Anterior cingulate cortex (tissue), 58 donors: Measurements from ENCODE around the gene CLPTM1L.

ENCODE experiments used
- DNase-seq, 58 donors: peaks; one replicate each; lab custom pipeline; 2025; lab: John Stamatoyannopoulos, UW

Gene CLPTM1L

GRCh38 chr5:1319436-1320256 lies 25.3 kb downstream of the CLPTM1L start:
- no peak for DNase-seq

GRCh38 chr5:1318659-1319251 lies 26.1 kb downstream of the CLPTM1L start:
- DNase-seq: no peak

- no peak for DNase-seq
Observed at GRCh38 chr5:1317921-1318565, 26.9 kb downstream of the CLPTM1L start.

GRCh38 chr5:1316588-1317340 lies 28.1 kb downstream of the CLPTM1L start:
- no peak for DNase-seq

- peak in 1 of 58 donors; percentile 43 for DNase-seq
Observed at GRCh38 chr5:1315709-1316587, 29.0 kb downstream of the CLPTM1L start.

- DNase-seq: no peak
Observed at GRCh38 chr5:1315018-1315708, 29.7 kb downstream of the CLPTM1L start.

- no peak for DNase-seq
Observed at GRCh38 chr5:1314564-1314982, 30.3 kb downstream of the CLPTM1L start.

- DNase-seq: no peak
Observed at GRCh38 chr5:1312993-1313833, 31.7 kb downstream of the CLPTM1L start.

- no peak for DNase-seq
Observed at GRCh38 chr5:1312206-1312605, 32.7 kb downstream of the CLPTM1L start.

GRCh38 chr5:1311439-1312055 lies 33.4 kb downstream of the CLPTM1L start:
- no peak for DNase-seq

GRCh38 chr5:1310118-1310517 lies 34.8 kb downstream of the CLPTM1L start:
- no peak for DNase-seq

- DNase-seq: no peak
Observed at GRCh38 chr5:1304033-1304432, 40.9 kb downstream of the CLPTM1L start.

- no peak for DNase-seq
Observed at GRCh38 chr5:1302258-1302657, 42.6 kb downstream of the CLPTM1L start.

- no peak for DNase-seq
Observed at GRCh38 chr5:1300581-1301083, 44.3 kb downstream of the CLPTM1L start.

- DNase-seq: no peak
Observed at GRCh38 chr5:1299961-1300360, 44.9 kb downstream of the CLPTM1L start.

- no peak for DNase-seq
Observed at GRCh38 chr5:1299511-1299850, 45.4 kb downstream of the CLPTM1L start.

- no peak for DNase-seq
Observed at GRCh38 chr5:1298723-1299510, 46.0 kb downstream of the CLPTM1L start.
